ENCODE measurements around the gene LRRC57. TPM values are rescaled to one million over a fixed set of nuclear protein-coding genes. Genes with fewer than 3 reads are reported as not detected.

The LRRC57 gene
- total RNA-seq, 1 experiment from 2014 or later, result 18.7 TPM

DNA sequence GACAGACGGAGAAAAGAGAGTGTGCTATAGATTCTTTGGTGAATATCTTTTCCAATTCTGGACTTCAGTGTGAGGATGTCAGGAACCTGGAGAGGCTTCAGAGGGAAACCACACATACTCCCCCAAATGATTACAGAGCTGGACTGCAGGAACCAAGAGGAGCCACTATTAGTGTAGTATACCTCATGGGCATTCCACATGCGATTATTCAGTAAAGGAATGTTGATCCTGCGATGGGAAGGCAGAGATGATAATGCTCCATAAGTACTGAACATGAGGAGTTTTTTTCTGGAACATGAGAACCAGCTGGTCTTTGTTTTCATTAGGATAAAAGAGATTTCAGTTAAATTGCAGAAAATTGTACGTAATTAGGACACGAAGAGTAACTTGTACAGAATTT, 45.5 kb upstream of the LRRC57 start:
- H2AFZ ChIP-seq (ENCODE audit: low read length), result no peak overlapping the region
- no peak overlapping the region for H3K4ac ChIP-seq (ENCODE audit: low read depth, low read length)
- no peak overlapping the region for H3K56ac ChIP-seq (ENCODE audit: insufficient read length, low read depth, low read length)
- Mint-ChIP-seq H3K27ac (no peak overlapping the region), H3K4me3 (no peak overlapping the region), H3K27me3 (ENCODE audit: low read depth) (no peaks in the 10 kb centered on the region), H3K36me3 (ENCODE audit: insufficient read depth in 1 of 3, low read depth in 3 of 3) (peaks cover 0 to 2% (median 0%) of the 10 kb centered on the region in 3 experiments; a peak in 4 of 7 replicates), H3K4me1 (peaks cover 10 to 15% of the 10 kb centered on the region in 2 experiments), H3K9me3 (no peaks in the 10 kb centered on the region)
- no peak overlapping the region for H3K18ac ChIP-seq (ENCODE audit: insufficient read length, low read depth, low read length)
- H4K5ac ChIP-seq (ENCODE audit: insufficient read length, low read depth, low read length), result no peak overlapping the region
- no peaks in the 10 kb centered on the region for H3K23me2 ChIP-seq (ENCODE audit: insufficient read length, low read depth, low read length, poor library complexity, severe bottlenecking)
- H3K27ac ChIP-seq (ENCODE audit: insufficient read length, low read depth, low read length), result no peak overlapping the region
- H4K20me1 ChIP-seq (ENCODE audit: control insufficient read depth, insufficient read depth, insufficient read length), result no peaks in the 10 kb centered on the region
- H4K91ac ChIP-seq (ENCODE audit: insufficient read length, low read depth, low read length), result no peak overlapping the region
- no peak overlapping the region for H2BK5ac ChIP-seq (ENCODE audit: insufficient read length, low read length)
- no peak overlapping the region for H2BK12ac ChIP-seq (ENCODE audit: insufficient read length, low read depth, low read length)
- TF ChIP-seq, protein P1, sequence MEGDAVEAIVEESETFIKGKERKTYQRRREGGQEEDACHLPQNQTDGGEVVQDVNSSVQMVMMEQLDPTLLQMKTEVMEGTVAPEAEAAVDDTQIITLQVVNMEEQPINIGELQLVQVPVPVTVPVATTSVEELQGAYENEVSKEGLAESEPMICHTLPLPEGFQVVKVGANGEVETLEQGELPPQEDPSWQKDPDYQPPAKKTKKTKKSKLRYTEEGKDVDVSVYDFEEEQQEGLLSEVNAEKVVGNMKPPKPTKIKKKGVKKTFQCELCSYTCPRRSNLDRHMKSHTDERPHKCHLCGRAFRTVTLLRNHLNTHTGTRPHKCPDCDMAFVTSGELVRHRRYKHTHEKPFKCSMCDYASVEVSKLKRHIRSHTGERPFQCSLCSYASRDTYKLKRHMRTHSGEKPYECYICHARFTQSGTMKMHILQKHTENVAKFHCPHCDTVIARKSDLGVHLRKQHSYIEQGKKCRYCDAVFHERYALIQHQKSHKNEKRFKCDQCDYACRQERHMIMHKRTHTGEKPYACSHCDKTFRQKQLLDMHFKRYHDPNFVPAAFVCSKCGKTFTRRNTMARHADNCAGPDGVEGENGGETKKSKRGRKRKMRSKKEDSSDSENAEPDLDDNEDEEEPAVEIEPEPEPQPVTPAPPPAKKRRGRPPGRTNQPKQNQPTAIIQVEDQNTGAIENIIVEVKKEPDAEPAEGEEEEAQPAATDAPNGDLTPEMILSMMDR (conservative IDR thresholded peaks at IDR 0.05), result no peak
- no peaks in the 10 kb centered on the region for H3K79me1 ChIP-seq (ENCODE audit: insufficient read depth, low read depth, low read length, poor library complexity, severe bottlenecking)
- H2AK5ac ChIP-seq (ENCODE audit: insufficient read length, low read length), result no peak overlapping the region
- no peak overlapping the region for H2BK15ac ChIP-seq (ENCODE audit: low read depth, low read length)
- H3K14ac ChIP-seq (ENCODE audit: insufficient read depth, low read length), result no peak overlapping the region
- H3K9me3 ChIP-seq (ENCODE audit: control insufficient read depth, low read depth, low read length), result no peaks in the 10 kb centered on the region
- no peak overlapping the region for H2BK120ac ChIP-seq (ENCODE audit: low read depth, low read length, poor library complexity, severe bottlenecking)
- no peak overlapping the region for H4K8ac ChIP-seq (replicated peaks; ENCODE audit: insufficient read length, low read depth, low read length)
- DNase-seq, result no peak
- no peak overlapping the region for H2BK20ac ChIP-seq (ENCODE audit: low read depth, low read length, poor library complexity, severe bottlenecking)
- no peak overlapping the region for H3K23ac ChIP-seq (ENCODE audit: insufficient read length, low read depth, low read length)
- H3K4me1 ChIP-seq (ENCODE audit: insufficient read depth, low read length), result no peaks in the 10 kb centered on the region
- H3T11ph ChIP-seq (ENCODE audit: low read length), result no peak overlapping the region
- H3K4me2 ChIP-seq (ENCODE audit: insufficient read depth, insufficient read length, low read length), result no peak overlapping the region
- no peaks in the 10 kb centered on the region for H3K79me2 ChIP-seq (ENCODE audit: insufficient read depth, low read length)
- H3K9ac ChIP-seq (ENCODE audit: extremely low read depth, insufficient read length, low read length), result no peak overlapping the region
- no CpG with 5 or more reads among the region's 5 CpGs for WGBS (ENCODE audit: extremely low coverage, insufficient read length, low lambda C conversion rate)
- H3K27me3 ChIP-seq (ENCODE audit: insufficient read depth, low read length), result no peaks in the 10 kb centered on the region

All from H9 (cell line).